ENCODE results near the gene NTN1.

The NTN1 gene

DNA sequence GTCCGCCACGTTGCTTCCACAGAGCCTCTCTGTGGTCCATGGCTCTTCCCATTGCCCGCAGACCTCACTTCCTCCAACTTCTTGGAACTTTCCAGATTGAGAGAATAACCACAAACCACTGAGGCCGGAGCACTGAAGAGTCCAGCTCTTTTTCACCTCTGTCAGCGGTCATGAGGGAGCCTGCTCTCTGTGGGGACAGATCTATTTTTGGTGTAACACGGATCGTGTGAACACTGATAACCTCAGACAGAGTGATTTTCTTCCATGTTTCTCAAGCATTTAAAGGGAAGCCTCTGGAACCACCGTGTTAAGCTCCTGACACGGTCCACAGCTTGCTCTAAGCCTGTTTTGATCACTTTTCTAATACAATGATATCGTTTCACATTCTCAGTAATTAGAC lies 49.7 kb downstream of the NTN1 start:
- H3K36me3 ChIP-seq (ENCODE audit: control insufficient read depth in 2 of 2, insufficient read depth in 1 of 2, low read length in 2 of 2), result no peaks in the 10 kb centered on the region; a peak in 1 of 3 replicates
- ChIA-PET POLR2A (no interaction called here), CTCF (interaction anchor here (1.3 kb wide), 1 partner anchor 10 kb away, joined by 3 read pairs; no protein-coding TSS in a partner anchor)

GRCh38 chr17:9071811-9072498 lies 50.6 kb downstream of the NTN1 start:
- no peaks in the 10 kb centered on the region for H3K9me3 ChIP-seq (ENCODE audit: control insufficient read depth, insufficient read depth, low read depth, low read length)
- CTCF ChIA-PET, result interaction anchor here (0.6 to 1.3 kb wide), 2 partner anchors 9 to 238 kb away, joined by 3 read pairs; no protein-coding TSS in a partner anchor
- H3K4me3 ChIP-seq (ENCODE audit: low read depth, low read length), result no peak overlapping the region
- POLR2A ChIA-PET, result no interaction called here
- H3K4me1 ChIP-seq (ENCODE audit: control insufficient read depth, insufficient read depth, low read length), result no peaks in the 10 kb centered on the region
- no peak overlapping the region for H3K27ac ChIP-seq (ENCODE audit: extremely low read depth, low read depth, low read length)
- TF ChIP-seq, protein P1, sequence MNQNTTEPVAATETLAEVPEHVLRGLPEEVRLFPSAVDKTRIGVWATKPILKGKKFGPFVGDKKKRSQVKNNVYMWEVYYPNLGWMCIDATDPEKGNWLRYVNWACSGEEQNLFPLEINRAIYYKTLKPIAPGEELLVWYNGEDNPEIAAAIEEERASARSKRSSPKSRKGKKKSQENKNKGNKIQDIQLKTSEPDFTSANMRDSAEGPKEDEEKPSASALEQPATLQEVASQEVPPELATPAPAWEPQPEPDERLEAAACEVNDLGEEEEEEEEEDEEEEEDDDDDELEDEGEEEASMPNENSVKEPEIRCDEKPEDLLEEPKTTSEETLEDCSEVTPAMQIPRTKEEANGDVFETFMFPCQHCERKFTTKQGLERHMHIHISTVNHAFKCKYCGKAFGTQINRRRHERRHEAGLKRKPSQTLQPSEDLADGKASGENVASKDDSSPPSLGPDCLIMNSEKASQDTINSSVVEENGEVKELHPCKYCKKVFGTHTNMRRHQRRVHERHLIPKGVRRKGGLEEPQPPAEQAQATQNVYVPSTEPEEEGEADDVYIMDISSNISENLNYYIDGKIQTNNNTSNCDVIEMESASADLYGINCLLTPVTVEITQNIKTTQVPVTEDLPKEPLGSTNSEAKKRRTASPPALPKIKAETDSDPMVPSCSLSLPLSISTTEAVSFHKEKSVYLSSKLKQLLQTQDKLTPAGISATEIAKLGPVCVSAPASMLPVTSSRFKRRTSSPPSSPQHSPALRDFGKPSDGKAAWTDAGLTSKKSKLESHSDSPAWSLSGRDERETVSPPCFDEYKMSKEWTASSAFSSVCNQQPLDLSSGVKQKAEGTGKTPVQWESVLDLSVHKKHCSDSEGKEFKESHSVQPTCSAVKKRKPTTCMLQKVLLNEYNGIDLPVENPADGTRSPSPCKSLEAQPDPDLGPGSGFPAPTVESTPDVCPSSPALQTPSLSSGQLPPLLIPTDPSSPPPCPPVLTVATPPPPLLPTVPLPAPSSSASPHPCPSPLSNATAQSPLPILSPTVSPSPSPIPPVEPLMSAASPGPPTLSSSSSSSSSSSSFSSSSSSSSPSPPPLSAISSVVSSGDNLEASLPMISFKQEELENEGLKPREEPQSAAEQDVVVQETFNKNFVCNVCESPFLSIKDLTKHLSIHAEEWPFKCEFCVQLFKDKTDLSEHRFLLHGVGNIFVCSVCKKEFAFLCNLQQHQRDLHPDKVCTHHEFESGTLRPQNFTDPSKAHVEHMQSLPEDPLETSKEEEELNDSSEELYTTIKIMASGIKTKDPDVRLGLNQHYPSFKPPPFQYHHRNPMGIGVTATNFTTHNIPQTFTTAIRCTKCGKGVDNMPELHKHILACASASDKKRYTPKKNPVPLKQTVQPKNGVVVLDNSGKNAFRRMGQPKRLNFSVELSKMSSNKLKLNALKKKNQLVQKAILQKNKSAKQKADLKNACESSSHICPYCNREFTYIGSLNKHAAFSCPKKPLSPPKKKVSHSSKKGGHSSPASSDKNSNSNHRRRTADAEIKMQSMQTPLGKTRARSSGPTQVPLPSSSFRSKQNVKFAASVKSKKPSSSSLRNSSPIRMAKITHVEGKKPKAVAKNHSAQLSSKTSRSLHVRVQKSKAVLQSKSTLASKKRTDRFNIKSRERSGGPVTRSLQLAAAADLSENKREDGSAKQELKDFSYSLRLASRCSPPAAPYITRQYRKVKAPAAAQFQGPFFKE (tag by site-specific recombination; IDR thresholded peaks at IDR 0.05; ENCODE audit: borderline replicate concordance), result no peak
- TF ChIP-seq TRIM28 (IDR thresholded peaks at IDR 0.05; ENCODE audit: borderline replicate concordance, low read length) (no peak), ZNF518A (tag by site-specific recombination; conservative IDR thresholded peaks at IDR 0.05; ENCODE audit: low read depth) (no peak)
- no peaks in the 10 kb centered on the region for H3K36me3 ChIP-seq (ENCODE audit: control insufficient read depth in 2 of 2, insufficient read depth in 1 of 2, low read length in 2 of 2)

More for the DNA sequence above, 49.7 kb downstream of the NTN1 start:
- Histone ChIP-seq H3K27ac (ENCODE audit: extremely low read depth, low read depth, low read length) (no peak overlapping the region), H3K4me1 (ENCODE audit: control insufficient read depth, insufficient read depth, low read length) (no peaks in the 10 kb centered on the region), H3K4me3 (ENCODE audit: low read depth, low read length) (no peak overlapping the region), H3K9me3 (ENCODE audit: control insufficient read depth, insufficient read depth, low read depth, low read length) (no peaks in the 10 kb centered on the region)
- TF ChIP-seq HIC1 (tag by site-specific recombination; IDR thresholded peaks at IDR 0.05) (no peak), ZNF623 (tag by site-specific recombination; IDR thresholded peaks at IDR 0.05) (no peak), ZNF223 (tag by site-specific recombination; IDR thresholded peaks at IDR 0.05) (no peak)

Measured in HEK293 (cell line).